HL-60 (cell line): ENCODE measurements around the gene KDF1.

Source experiments
- CTCF ChIP-seq: IDR thresholded peaks from one replicate; pipeline ENCODE4 v1.5.1; 2011; ENCODE audit warnings: low read length, control low read depth, inconsistent platforms; ENCODE audit not compliant: insufficient read depth
- GABPA ChIP-seq: IDR thresholded peaks from 2 replicates; pipeline ENCODE4 v1.6.1; 2012; ENCODE audit warnings: low read depth

- TF ChIP-seq CTCF, result no peak
- TF ChIP-seq GABPA, result no peak
Measured at GRCh38 chr1:26946270-26946669, 14.0 kb downstream of the KDF1 start.
